LNCaP clone FGC (cell line): ENCODE measurements around the gene MRC1.

ENCODE experiments used
- DNase-seq: peaks from one replicate; pipeline ENCODE4 v3.0.0-alpha.2; 2011; ENCODE audit warnings: low read depth
- H3K4me3 ChIP-seq: 2 replicates; pipeline ENCODE4 v1.5.1; 2011; ENCODE audit warnings: mild to moderate bottlenecking, low read depth, low read length, control low read depth
- CTCF ChIP-seq: IDR thresholded peaks from 2 replicates; pipeline ENCODE4 v1.5.1; 2012; ENCODE audit warnings: mild to moderate bottlenecking; ENCODE audit not compliant: control insufficient read depth, insufficient read depth; ENCODE audit errors: extremely low read depth

The MRC1 gene

DNA sequence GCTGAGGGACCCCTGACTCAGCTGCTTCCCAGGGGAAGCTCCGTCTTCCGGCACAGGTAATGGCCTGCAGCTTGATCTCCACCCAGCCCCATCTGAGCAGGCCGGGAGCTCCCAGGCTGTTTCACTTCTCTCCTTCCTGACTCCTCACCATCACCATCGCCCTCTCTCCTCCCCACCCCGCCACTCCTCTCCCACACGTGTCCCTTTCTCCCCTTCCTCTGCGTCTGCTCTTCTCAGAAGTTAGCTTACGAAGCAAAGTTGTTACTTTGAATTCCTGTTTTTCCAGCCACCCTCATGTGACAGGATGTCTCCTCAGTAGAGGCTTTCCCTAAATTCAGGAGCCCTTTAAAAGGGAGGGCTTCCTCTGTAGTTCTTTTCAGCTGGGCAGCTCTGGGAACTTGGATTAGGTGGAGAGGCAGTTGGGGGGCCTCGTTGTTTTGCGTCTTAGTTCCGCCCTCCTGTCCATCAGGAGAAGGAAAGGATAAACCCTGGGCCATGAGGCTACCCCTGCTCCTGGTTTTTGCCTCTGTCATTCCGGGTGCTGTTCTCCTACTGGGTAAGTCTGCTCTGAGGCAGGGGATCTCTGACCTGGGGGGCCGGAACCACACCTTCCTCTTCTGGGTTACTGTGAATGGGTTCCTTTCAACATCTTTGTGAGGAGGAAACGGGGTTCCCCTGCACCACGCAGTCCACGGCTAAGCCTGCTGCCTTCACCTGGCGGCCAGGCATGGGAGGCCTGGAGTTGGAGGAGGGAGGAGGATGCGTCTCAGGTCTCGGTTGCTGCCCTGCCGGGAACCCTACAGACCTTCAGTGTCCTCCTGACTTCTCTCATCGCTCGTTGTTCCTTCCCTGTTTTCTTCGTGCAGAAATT, at the start of gene MRC1:
Gene MRC1 (plus strand): TSS at position 378 of the 871 bp plus-strand sequence. CDS start 118 bp downstream, at position 496.
- DNase-seq, result no peak
- H3K4me3 ChIP-seq, result no peak within 1 kb of the TSS
- TF ChIP-seq CTCF, result no peak

DNA sequence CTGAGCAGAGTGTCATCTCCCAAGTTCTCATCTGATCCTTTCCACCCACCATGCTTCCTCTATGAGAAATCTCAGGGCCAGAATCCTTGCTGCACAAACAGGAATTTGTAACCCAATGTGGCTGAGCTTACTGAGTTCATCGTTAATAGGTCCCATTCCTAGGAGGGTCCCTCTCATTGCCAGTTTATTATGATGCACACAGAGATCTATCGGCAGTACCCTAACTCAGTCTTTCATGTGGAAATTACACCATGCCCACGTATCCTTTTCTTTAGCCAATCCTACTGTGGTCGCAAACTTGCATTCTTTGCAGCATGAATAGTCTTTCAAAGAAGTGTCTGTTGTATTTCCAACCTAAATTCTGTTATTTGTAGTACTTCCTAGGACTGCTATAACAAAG, 45.0 kb upstream of the MRC1 start:
- no peak overlapping the region for H3K4me3 ChIP-seq
- TF ChIP-seq CTCF, result no peak
- DNase-seq, result no peak

DNA sequence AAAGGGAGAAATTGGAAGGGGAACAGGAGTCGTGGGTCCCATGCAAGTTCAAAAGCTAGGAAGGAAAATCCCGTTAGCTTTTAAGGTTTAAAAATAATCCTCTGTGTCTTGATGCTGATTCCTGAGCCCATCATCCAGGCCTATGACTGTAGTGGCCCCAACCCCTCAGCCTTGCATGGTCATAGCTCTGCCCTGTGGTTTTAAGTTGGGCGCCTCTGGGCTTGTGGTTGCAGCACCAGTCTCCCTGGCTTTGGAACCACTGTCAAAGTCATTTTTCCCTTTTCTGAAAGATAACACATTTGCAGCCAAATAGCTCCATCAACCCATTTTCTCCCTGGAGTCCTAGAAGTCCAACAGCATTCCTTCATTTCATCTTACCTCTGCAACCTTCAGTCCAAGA, 43.5 kb upstream of the MRC1 start:
- H3K4me3 ChIP-seq, result no peak overlapping the region
- no peak for DNase-seq
- TF ChIP-seq CTCF, result no peak

DNA sequence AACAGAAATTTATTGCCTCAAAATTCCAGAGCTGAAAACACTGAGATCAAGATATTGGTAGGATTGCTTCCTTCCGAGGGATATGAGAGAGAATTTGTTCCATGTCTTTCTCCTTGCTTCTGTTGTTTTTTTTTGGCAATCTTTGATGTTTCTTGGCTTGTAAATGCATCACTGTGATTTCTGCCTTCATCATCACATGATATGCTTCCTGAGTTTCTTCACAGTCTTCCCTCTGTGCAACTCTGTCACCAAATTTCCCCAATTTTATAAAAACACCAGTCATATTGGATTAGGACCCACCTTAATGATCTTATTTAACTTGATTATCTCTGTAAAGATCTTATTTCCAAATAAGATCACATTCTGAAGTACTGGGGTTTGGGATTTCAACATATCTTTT, 42.4 kb upstream of the MRC1 start:
- no peak for TF ChIP-seq CTCF
- H3K4me3 ChIP-seq, result no peak overlapping the region
- DNase-seq, result no peak

- no peak for DNase-seq
- H3K4me3 ChIP-seq, result no peak overlapping the region
- no peak for TF ChIP-seq CTCF
Measured at GRCh38 chr10:17768496-17768895, 40.7 kb upstream of the MRC1 start.

GRCh38 chr10:17768957-17769356, 40.2 kb upstream of the MRC1 start:
- DNase-seq, result no peak
- TF ChIP-seq CTCF, result no peak
- H3K4me3 ChIP-seq, result no peak overlapping the region

DNA sequence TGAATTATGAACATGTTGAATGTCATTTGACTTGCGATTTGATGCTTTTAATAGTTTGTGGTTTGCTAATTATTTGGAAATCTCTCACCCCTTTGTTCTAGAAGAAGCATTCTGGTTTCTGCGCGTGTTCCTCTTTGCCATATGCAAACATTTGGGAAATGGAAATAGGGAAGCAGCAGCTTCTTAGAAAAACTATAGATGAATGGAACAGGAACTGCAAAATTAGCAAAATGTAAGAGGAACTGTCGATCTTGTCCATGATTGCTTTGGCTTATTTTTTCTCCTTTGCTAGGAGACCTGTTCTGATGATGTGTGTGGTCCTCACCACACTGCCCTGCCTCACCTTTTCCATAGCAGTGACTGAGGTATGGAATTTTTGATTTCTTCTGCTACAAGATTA, 38.1 kb upstream of the MRC1 start:
- H3K4me3 ChIP-seq, result no peak overlapping the region
- DNase-seq, result no peak
- no peak for TF ChIP-seq CTCF
